GM12873 (cell line): Measurements from ENCODE around the gene CPA2.

ENCODE experiments used
- TF ChIP-seq, protein P1 (sequence below): IDR thresholded peaks from 2 replicates; pipeline ENCODE4 v1.5.1; 2012; ENCODE audit warnings: low read depth, mild to moderate bottlenecking, moderate library complexity, low read length, control low read depth; ENCODE audit not compliant: insufficient read depth; ENCODE audit errors: missing control alignments

Gene CPA2

DNA sequence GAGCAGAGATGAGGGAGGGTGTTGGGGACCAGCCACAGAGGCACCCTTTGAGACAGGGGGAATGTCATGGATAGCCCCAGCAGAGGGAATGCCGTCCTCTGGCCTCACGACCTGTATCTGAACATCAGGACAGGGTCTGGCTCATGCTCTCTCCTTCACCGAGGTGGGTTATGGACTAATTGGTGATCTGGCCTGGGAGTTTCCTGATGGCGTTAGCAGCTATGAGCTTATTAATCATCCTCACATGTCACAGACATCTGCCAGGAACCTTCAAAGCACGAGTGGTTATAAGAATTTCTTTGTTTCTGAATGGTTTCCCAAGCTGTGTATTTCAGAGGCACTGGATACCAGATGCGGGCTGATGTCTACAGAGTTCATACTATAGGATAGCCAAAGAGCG lies 33.2 kb downstream of the CPA2 start:
- TF ChIP-seq, protein P1, sequence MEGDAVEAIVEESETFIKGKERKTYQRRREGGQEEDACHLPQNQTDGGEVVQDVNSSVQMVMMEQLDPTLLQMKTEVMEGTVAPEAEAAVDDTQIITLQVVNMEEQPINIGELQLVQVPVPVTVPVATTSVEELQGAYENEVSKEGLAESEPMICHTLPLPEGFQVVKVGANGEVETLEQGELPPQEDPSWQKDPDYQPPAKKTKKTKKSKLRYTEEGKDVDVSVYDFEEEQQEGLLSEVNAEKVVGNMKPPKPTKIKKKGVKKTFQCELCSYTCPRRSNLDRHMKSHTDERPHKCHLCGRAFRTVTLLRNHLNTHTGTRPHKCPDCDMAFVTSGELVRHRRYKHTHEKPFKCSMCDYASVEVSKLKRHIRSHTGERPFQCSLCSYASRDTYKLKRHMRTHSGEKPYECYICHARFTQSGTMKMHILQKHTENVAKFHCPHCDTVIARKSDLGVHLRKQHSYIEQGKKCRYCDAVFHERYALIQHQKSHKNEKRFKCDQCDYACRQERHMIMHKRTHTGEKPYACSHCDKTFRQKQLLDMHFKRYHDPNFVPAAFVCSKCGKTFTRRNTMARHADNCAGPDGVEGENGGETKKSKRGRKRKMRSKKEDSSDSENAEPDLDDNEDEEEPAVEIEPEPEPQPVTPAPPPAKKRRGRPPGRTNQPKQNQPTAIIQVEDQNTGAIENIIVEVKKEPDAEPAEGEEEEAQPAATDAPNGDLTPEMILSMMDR: no peak

DNA sequence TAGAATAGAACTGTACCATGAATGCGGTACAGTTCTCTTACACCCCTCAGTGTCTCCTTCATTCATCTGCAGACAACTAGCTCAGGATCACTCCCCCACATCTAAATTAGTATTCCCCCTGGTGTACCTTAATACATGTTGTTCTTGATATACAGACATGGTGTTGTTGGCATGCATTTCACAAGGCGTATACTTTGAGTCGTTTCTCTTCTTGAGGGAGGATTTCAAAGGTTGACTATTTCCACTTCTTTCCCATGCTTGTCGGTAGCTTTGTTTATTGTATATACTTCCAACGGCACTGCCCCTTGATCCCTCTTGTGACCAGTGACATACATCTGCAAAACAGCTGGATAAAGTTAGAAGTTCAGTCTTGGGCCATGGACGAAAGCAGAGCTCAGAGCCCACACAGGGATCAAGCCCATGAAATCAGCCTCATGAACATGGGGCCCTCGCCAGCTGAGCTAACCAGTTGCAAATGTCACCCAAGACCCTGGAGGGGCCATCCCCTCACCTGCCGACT lies 34.9 kb downstream of the CPA2 start:
- TF ChIP-seq, protein P1: no peak

DNA sequence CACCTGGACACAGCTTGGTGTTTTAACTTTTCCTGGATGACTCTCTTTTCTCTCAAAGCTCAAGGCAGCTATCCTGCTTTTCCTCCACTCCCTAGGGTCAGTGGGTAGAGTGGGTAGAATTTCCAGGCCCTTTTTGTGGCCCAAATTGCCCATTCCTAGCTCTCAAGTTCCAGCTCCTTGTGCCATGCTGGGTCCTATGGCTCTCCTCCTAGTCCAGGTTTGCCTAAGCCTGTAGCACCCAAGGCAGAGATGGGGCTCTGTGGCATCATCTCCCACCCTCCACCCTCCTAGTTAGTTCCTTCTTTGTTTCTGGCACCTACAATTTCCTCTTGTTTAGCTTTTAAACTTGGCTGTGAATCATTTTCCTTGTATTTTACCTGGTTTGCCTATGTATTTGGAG lies 36.0 kb downstream of the CPA2 start:
- TF ChIP-seq, protein P1: no peak

DNA sequence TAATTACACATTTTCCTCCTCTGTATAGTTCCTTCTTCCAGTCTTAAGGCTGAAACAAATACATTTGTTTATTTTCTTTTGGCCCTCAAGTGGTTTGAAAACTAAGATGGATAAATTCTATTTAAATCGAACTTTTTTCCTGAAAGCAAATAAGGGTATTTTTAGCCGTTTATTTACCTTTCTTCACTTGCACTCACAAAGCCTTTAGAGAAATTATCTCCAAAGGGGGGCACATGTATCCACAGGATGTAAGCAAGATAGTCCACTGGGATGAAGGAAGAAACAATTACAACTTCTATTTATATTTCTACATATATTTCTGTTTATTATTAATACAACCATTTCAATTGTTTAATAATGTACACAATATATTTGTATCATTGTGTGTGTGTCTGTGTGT lies 36.5 kb downstream of the CPA2 start:
- TF ChIP-seq, protein P1: no peak

DNA sequence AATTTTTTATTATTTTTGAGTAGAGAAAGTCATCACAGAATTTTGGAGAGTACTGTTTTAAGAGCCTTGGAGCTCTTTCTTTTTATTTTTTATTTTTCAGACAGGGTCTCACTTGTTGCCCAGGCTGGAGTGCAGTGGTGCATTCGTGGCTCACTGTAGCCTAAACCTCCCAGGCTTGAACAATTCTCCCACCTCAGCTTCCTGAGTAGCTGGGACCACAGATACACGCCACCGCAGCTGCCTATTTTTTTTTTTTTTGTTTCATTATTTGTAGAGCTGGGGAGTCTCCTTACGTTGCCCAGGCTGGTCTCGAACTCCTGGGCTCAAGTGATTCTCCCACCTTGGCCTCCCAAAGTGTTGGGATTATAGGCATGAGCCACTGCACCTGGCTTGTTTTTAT lies 36.9 kb downstream of the CPA2 start:
- TF ChIP-seq, protein P1: no peak

DNA sequence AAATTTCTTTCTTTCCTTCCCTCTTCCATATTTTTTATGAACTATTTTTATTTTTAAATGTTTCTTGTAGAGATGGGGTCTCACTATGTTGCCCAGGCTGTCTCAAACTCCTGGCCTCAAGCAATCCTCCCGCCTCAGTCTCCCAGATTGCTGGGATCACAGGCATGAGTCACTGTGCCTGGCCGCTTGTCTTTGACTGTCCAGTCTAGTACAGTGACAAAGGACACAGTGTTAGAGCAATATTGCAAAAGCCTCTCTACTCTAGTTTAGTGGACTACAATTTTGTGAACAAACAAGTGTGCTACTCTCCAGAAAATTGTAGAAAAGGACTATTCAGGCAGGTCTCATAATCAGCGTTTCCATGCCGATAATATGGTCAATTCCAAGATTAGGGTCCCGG lies 37.3 kb downstream of the CPA2 start:
- TF ChIP-seq, protein P1: no peak

DNA sequence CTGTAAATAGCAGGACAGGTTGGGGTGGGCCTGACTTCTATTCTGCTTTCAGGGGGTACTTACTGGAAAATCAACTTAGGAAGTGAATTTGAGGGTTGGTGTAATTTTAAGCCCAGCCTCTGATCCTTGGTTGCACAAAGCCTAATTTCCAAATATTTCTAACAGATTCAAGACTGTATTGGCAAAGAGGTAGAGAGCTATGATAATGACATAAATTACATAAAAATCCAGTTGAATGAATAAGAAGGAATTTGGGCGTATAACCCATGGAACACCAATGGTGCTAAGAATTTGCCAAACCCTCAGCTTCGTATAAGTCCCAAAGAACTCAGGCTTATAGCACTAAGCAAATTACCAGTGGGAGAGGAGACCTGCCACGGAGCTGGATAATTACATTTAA lies 38.2 kb downstream of the CPA2 start:
- TF ChIP-seq, protein P1: no peak
